CD4-positive, alpha-beta T cell treated with Interleukin-17A for 1 hour (primary cell): ENCODE results near the gene MYO3B.
A peak's percentile ranks its signal among the peaks of the same experiment; 100 is the strongest.

Experiments used
- DNase-seq: peaks from one replicate; pipeline ENCODE4 v3.0.0-alpha.2; 2020

Gene MYO3B

GRCh38 chr2:170306293-170306873, 128.4 kb downstream of the MYO3B start:
- no peak for DNase-seq

- no peak for DNase-seq
Measured at GRCh38 chr2:170307052-170307451, 129.1 kb downstream of the MYO3B start.

- no peak for DNase-seq
Measured at GRCh38 chr2:170307555-170308351, 129.8 kb downstream of the MYO3B start.

GRCh38 chr2:170310876-170311502, 133.0 kb downstream of the MYO3B start:
- DNase-seq = no peak

- DNase-seq = no peak
Measured at GRCh38 chr2:170313347-170313991, 135.5 kb downstream of the MYO3B start.

GRCh38 chr2:170313992-170314348, 136.0 kb downstream of the MYO3B start:
- DNase-seq = no peak

GRCh38 chr2:170314744-170315447, 136.9 kb downstream of the MYO3B start:
- no peak for DNase-seq

- DNase-seq = no peak
Measured at GRCh38 chr2:170320948-170321347, 143.0 kb downstream of the MYO3B start.

GRCh38 chr2:170321526-170321925, 143.6 kb downstream of the MYO3B start:
- DNase-seq = no peak

GRCh38 chr2:170322140-170322766, 144.3 kb downstream of the MYO3B start:
- no peak for DNase-seq

- no peak for DNase-seq
Measured at GRCh38 chr2:170323743-170324142, 145.8 kb downstream of the MYO3B start.

- DNase-seq = peak; percentile 28
Measured at GRCh38 chr2:170324640-170325046, 146.7 kb downstream of the MYO3B start.

- no peak for DNase-seq
Measured at GRCh38 chr2:170330881-170331280, 152.9 kb downstream of the MYO3B start.

GRCh38 chr2:170332676-170333402, 154.9 kb downstream of the MYO3B start:
- DNase-seq = no peak

GRCh38 chr2:170335351-170335750, 157.4 kb downstream of the MYO3B start:
- DNase-seq = no peak

- no peak for DNase-seq
Measured at GRCh38 chr2:170336408-170336807, 158.5 kb downstream of the MYO3B start.

- DNase-seq = no peak
Measured at GRCh38 chr2:170336916-170337315, 159.0 kb downstream of the MYO3B start.

- DNase-seq = no peak
Measured at GRCh38 chr2:170339322-170339721, 161.4 kb downstream of the MYO3B start.

- no peak for DNase-seq
Measured at GRCh38 chr2:170339750-170340692, 162.1 kb downstream of the MYO3B start.

- no peak for DNase-seq
Measured at GRCh38 chr2:170340693-170341068, 162.7 kb downstream of the MYO3B start.
